Posterior vena cava (tissue), 2 donors: Measurements from ENCODE around the gene CFAP58. TPM values are rescaled to one million over a fixed set of nuclear protein-coding genes. Genes with fewer than 3 reads are reported as not detected.

Experiments used
- DNase-seq: peaks from one replicate; pipeline ENCODE4 v3.0.0-alpha.2; 2020; ENCODE audit warnings: low spot score
- intact Hi-C, 2 donors: fragments of 100-400 bp; cut with DNase I; formaldehyde crosslinking; loops; one replicate each; pipeline versions ENCODE4 v1.14.1 to v1.14.2; 2022 to 2023
- total RNA-seq, 2 donors: library from RNA; stranded (reverse); fragmentation: NEBNext Ultra II Directional; extraction: Animal tissue kit (Norgen Biotek cat#: 25700); gene quantifications; one replicate each; pipeline ENCODE4 v1.2.1, GENCODE V29; 2021
- donor health status: DM: yes; HTN: yes; CAD: no.
- donor health status: DM: yes; HTN: yes; CAD: no.

CFAP58 gene
- total RNA-seq, 2 donors from 2014 or later: 0.46 to 0.86 TPM

GRCh38 chr10:104406715-104407650 lies 53.4 kb downstream of the CFAP58 start:
- intact Hi-C loops: loop anchor here in 1 of 2 donors (10.0 kb wide), 1 partner anchor 178 kb away; no protein-coding TSS in a partner anchor
- DNase-seq: no peak

GRCh38 chr10:104413528-104413927 lies 59.9 kb downstream of the CFAP58 start:
- DNase-seq: no peak
- intact Hi-C loops: loop anchor here in 1 of 2 donors (10.0 kb wide), 1 partner anchor 171 kb away; no protein-coding TSS in a partner anchor

GRCh38 chr10:104415526-104416165 lies 62.0 kb downstream of the CFAP58 start:
- intact Hi-C loops: loop anchor here in 1 of 2 donors (10.0 kb wide), 1 partner anchor 169 kb away; no protein-coding TSS in a partner anchor

GRCh38 chr10:104416851-104417250 lies 63.2 kb downstream of the CFAP58 start:
- intact Hi-C loops: loop anchor here in 1 of 2 donors (10.0 kb wide), 1 partner anchor 168 kb away; no protein-coding TSS in a partner anchor

More at GRCh38 chr10:104415526-104416165, 62.0 kb downstream of the CFAP58 start:
- no peak for DNase-seq

GRCh38 chr10:104417637-104418292 lies 64.1 kb downstream of the CFAP58 start:
- intact Hi-C loops: loop anchor here in 1 of 2 donors (10.0 kb wide), 1 partner anchor 167 kb away; no protein-coding TSS in a partner anchor
- DNase-seq: no peak

More at GRCh38 chr10:104416851-104417250, 63.2 kb downstream of the CFAP58 start:
- no peak for DNase-seq

- intact Hi-C loops: no loop called here
- DNase-seq: no peak
Measured at GRCh38 chr10:104424719-104425118, 71.1 kb downstream of the CFAP58 start.

- intact Hi-C loops: no loop called here
- no peak for DNase-seq
Measured at GRCh38 chr10:104427989-104428388, 74.4 kb downstream of the CFAP58 start.

GRCh38 chr10:104429846-104430245 lies 76.2 kb downstream of the CFAP58 start:
- intact Hi-C loops: no loop called here
- DNase-seq: no peak

GRCh38 chr10:104430360-104430759 lies 76.7 kb downstream of the CFAP58 start:
- no peak for DNase-seq
- intact Hi-C loops: no loop called here

- intact Hi-C loops: no loop called here
- no peak for DNase-seq
Measured at GRCh38 chr10:104433669-104434068, 80.0 kb downstream of the CFAP58 start.

GRCh38 chr10:104434601-104435000 lies 81.0 kb downstream of the CFAP58 start:
- intact Hi-C loops: no loop called here

GRCh38 chr10:104435822-104436221 lies 82.2 kb downstream of the CFAP58 start:
- DNase-seq: no peak
- intact Hi-C loops: no loop called here

More at GRCh38 chr10:104434601-104435000, 81.0 kb downstream of the CFAP58 start:
- no peak for DNase-seq

GRCh38 chr10:104437226-104437625 lies 83.6 kb downstream of the CFAP58 start:
- intact Hi-C loops: no loop called here
- no peak for DNase-seq

- intact Hi-C loops: no loop called here
- DNase-seq: no peak
Measured at GRCh38 chr10:104440221-104440620, 86.6 kb downstream of the CFAP58 start.

GRCh38 chr10:104441329-104442000 lies 87.8 kb downstream of the CFAP58 start:
- intact Hi-C loops: no loop called here
- no peak for DNase-seq

- DNase-seq: no peak
- intact Hi-C loops: no loop called here
Measured at GRCh38 chr10:104445359-104445758, 91.7 kb downstream of the CFAP58 start.

GRCh38 chr10:104446151-104446550 lies 92.5 kb downstream of the CFAP58 start:
- intact Hi-C loops: no loop called here
- DNase-seq: no peak

- intact Hi-C loops: no loop called here
Measured at GRCh38 chr10:104447331-104447730, 93.7 kb downstream of the CFAP58 start.

GRCh38 chr10:104447906-104448305 lies 94.3 kb downstream of the CFAP58 start:
- DNase-seq: no peak
- intact Hi-C loops: no loop called here

More at GRCh38 chr10:104447331-104447730, 93.7 kb downstream of the CFAP58 start:
- no peak for DNase-seq
